Right kidney (tissue), 1 donor: ENCODE data around the gene SYAP1.
A peak's percentile ranks its signal among the peaks of the same experiment; 100 is the strongest.
"Not testable (repeated sequence)": the region's sequence is repeated elsewhere in the genome, so short reads cannot be mapped to it uniquely, and the experiment has no call there.

Source experiments
- DNase-seq: peaks from one replicate; pipeline ENCODE4 v3.0.0-alpha.2; 2016

The SYAP1 gene

GRCh38 chrX:16718824-16719333 is 533 bp upstream of the SYAP1 start:
- DNase-seq = no peak

DNA sequence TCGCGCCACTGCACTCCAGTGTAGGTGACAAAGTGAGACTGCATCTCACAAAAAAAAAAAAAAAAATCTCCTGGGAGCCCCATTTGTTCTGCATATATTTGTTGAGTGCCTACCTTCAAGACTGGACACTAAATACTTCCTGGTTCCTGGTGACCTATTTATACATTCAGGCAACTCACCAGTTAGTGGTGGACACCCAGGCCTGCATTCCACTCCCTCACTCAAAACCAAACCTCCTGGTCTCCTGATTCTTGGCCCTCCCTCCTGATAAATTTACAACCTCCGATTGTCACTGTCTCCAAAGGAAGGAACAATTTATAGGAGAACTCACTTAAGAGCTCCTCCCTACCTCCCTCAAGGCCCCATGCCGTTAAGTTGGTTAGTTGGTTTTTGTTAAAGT is 3.1 kb downstream of the SYAP1 start:
- DNase-seq = no peak

DNA sequence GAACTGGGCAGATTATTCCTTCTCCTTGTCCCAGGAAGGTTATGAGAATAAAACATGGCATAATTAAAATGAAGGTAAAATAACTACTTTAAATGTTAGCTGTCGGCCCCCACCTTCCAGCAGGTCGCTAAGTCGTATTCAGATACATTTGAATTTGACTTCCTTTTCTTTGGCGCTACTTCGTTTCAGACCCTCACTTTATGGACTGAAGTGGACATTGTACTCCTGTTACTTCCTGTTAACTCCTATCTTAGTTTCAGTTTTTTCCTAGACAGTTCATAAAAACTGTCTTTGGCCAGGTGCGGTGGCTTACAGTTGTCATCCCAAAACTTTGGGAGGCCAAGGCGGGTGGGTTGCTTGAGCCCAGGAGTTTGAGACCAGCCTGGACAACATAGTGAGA is 5.7 kb downstream of the SYAP1 start:
- no peak for DNase-seq

DNA sequence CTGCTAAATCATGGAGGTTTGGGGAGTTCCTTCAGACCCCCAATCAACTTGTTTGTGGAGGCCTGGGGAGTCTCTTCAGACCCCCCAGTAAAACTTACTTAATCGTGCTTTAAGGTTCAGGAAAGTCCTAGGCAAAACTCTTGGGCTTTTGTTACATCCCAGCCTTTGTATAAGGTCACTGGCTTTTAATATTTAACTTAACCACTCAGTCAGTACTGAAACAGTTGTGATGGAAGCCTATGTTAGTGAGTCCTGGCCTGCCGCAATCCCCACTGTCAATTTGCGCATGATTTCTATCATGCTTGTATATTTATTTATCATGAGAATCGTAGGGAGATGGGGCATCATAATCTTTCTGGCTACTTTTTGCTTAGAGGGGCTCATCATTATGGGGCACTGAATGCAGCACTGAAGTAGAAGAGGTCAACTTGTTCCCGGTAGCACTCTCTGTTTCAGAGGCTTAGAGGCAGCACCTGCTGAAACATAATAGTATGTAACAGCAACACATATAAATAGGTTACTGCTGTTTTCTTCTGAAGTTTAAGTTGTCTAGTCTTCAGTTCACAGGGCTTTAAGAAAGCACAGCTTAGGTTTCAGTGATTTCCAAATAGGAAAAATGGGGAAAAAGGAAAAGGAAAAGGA is 7.1 kb downstream of the SYAP1 start:
- DNase-seq = peak; percentile 28

- no peak for DNase-seq
Observed at GRCh38 chrX:16727637-16728036, 8.2 kb downstream of the SYAP1 start.

DNA sequence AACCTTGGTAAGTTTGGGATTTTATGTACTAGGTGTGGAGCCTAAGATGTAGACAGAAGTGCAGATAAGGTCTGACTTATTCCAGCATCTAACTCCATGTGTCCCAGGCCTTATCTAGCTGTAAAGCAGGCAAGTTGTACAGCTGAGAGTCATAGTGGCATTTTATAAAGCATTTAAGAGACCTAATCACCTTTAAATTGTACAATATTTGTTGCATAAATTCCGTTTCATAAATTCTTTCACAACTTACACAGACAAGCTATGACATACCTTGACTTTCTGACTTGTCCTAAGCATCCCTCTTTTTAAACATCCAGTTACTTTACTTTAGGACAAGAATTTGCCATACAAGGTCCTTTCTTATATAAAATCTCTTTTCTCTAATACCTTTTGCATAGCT is 11.0 kb downstream of the SYAP1 start:
- DNase-seq = no peak

DNA sequence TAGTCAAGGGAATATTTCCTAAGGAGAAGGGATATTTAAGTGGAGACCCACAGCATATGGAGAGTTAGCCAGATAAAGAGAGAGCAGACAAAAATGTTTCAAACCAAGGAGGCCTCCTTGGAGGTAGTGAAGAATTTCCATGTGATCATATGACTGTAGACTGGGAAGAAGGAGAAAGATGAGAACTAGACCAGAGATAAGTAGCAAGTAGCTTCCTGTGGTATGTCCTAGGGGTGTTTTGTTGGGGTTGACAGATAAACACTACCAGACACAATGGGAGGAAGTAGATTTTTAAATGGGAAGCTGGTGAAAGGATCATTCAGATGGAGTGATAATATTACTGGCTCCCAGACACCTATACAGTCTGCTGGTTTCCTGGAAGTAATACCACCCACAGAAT is 13.6 kb downstream of the SYAP1 start:
- no peak for DNase-seq

DNA sequence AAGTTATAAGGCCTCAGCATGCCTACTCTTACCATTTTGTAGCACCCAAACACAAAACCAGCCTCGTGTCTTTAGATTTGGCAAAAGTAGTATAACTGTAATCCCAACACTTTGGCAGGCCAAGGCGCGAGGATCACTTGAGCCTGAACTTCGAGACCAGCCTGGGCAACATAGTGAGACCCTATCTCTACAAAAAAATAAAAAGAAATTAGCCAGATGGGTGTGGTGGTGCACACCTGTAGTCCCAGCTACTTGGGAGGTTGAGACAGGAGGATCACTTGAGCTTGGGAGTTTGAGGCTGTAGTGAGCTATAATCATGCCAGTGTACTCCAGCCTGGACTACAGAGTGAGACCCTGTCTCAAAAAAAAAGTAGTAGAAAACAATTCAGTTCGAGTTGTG is 17.6 kb downstream of the SYAP1 start:
- DNase-seq = no peak

DNA sequence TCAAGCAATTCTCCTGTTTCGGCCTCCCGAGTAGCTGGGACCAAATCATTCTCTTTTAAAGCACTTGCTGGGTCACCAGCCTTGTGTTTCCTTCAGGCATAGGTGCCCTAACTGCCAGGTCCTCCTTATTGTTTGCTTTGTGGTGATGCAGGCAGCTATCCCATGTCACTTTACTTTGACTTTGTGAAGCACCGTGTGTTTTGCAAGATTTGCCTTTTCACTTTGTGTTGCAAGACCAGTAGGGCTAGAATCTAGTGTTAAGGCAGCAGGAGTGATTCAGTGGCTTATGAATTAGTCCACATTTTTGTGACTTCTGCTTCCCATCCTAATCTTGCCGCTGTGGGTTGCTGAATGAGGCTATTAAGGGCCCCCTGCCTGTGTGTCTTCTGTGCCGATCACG is 20.2 kb downstream of the SYAP1 start:
- no peak for DNase-seq

GRCh38 chrX:16743604-16744325 is 24.4 kb downstream of the SYAP1 start:
- no peak for DNase-seq

DNA sequence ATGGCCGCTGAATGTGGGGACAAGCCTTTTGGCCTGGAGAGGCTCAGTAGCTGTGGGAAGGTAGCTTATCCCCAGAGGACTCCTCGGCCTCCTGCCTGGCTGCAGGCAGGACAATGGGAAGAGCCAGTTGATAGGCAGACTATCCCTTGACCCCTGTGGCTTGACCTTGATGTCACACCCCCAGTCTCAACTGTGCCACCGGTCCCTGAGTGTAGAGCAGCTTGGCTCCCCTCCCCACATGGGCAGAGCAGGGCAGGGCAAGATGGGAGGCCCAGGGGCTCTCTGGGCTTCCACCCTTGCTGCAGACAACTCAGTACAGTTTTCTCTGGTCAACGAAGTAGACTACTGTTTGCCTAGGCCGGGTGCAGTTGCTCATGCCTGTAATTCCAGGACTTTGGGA is 25.7 kb downstream of the SYAP1 start:
- DNase-seq = no peak

- no peak for DNase-seq
Observed at GRCh38 chrX:16745659-16746058, 26.2 kb downstream of the SYAP1 start.

- DNase-seq = no peak
Observed at GRCh38 chrX:16748425-16748824, 29.0 kb downstream of the SYAP1 start.

- DNase-seq = no peak
Observed at GRCh38 chrX:16750136-16750535, 30.7 kb downstream of the SYAP1 start.

DNA sequence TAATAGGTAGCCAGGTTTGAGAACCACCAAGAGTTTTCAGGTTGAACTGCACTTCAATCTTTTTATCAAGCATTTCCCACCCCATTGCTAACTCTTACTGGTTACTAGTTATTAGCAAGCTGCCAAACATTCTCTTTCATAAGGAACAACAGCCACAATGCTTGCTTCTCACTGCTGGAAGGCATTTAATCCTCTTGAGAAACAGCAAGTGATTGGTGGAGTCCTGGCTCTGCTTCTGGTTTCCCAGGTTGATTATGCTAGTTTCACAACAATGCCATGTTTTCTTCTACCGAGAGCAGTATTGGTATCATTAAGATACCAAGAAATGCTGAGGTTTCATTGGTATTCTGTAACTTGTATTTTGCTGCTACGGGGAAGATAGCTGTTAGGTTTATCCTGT is 34.6 kb downstream of the SYAP1 start:
- no peak for DNase-seq

GRCh38 chrX:16756724-16757123 is 37.3 kb downstream of the SYAP1 start:
- no peak for DNase-seq

- DNase-seq = not testable (repeated sequence)
Observed at GRCh38 chrX:16761500-16761899, 42.1 kb downstream of the SYAP1 start.

DNA sequence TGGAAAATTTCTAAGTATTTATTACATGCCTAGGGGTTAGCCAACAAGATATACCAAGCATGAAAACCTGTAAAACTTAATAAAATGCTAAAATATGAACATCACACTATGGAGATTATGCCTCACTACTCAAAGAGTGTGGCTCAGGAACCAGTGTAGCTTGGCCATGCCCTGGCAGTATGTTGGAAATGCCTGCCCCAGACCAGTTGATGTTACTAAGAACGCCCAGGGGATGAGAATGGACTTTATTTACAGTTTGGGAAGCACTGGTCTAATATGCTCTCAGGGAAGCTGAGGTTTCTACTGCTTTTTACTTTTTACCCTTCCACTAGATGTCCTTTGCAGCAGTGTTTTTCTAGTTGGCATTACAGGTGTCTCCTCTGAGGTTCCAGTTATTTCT is 43.2 kb downstream of the SYAP1 start:
- no peak for DNase-seq

GRCh38 chrX:16765594-16765993 is 46.2 kb downstream of the SYAP1 start:
- DNase-seq = no peak

- no peak for DNase-seq
Observed at GRCh38 chrX:16770970-16771482, 51.6 kb downstream of the SYAP1 start.

DNA sequence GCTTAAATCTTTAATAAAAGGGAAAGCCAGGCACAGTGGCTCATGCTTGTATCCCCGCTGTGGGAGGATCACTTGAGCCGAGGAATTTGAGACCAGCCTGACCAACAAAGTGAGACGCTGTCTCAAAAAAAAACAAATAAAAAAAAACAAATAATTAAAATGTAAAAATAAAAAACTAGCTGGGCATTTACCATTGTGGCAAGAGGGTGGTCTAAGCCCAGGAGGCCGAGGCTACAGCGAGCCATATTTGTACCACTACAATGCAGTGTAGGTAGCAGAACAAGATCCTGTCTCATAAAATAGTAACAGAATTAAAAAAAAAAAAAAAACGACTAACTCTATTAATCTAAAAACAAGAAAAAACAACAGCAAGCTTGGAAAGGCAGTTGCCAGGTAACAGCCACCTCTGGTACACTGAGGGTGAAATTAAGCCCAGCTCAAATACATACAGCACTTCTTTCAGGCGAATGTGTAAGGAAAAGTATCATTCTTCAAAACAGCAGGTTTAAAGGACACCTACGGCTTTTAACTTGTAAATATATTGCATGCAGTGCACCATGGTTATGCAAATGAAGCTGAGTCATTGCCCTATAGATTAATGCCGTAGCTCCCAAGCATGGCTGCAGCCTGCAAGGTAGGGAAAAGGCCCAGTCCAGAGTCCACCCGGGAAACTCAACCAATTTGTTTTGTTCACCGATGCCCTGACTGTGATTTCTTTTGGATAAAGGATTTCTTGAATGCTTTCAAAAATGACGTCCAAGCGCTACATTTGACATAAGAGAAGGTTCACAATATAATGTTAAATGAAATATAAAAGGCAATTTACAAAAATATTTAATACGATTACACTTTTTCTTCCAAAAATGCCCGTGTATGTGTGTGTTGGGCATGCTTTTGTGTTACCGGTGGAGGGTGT is 52.3 kb downstream of the SYAP1 start:
- peak; percentile 62 for DNase-seq

GRCh38 chrX:16772460-16772859 is 53.0 kb downstream of the SYAP1 start:
- no peak for DNase-seq

GRCh38 chrX:16774746-16775145 is 55.3 kb downstream of the SYAP1 start:
- no peak for DNase-seq
